GM18526 (cell line): ENCODE measurements around the gene ATF6B.

Experiments
- POLR2A ChIP-seq: IDR thresholded peaks from 3 replicates; pipeline ENCODE4 v1.6.1; 2011; ENCODE audit not compliant: insufficient read length; ENCODE audit errors: extremely low read depth

The ATF6B gene

DNA sequence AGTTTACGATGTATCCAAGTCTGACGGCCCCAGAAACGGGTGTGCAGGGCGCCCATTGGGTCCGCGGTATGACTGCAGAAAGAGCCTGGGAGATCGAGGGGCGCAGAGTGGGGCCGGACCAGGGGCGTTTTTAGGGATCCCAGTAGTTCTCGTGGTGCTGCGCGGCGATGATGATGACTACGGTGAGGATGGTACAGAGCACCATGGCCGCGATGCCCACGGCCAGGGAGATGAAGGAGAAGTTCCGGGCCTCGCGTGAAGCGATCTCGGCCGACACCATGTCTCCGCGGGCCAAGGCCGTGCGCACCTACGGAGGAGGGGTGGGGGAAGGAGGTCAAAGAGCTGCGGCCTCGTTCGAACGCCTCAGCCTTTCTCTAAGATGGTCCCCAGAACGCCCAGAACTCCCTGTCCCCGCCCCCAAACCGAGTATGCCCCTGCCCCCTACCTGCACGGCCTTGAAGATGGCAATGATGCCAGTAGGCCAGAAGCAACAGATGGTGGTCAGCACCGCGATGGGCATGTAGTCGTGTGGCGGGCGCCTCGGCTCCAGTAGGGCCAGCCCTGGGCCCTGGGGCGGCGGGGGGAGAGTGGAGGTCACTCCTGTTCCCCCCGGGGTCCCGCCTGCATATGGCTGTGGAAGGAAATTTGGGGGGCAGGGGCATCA is 21.2 kb upstream of the ATF6B start:
- no peak for TF ChIP-seq POLR2A

DNA sequence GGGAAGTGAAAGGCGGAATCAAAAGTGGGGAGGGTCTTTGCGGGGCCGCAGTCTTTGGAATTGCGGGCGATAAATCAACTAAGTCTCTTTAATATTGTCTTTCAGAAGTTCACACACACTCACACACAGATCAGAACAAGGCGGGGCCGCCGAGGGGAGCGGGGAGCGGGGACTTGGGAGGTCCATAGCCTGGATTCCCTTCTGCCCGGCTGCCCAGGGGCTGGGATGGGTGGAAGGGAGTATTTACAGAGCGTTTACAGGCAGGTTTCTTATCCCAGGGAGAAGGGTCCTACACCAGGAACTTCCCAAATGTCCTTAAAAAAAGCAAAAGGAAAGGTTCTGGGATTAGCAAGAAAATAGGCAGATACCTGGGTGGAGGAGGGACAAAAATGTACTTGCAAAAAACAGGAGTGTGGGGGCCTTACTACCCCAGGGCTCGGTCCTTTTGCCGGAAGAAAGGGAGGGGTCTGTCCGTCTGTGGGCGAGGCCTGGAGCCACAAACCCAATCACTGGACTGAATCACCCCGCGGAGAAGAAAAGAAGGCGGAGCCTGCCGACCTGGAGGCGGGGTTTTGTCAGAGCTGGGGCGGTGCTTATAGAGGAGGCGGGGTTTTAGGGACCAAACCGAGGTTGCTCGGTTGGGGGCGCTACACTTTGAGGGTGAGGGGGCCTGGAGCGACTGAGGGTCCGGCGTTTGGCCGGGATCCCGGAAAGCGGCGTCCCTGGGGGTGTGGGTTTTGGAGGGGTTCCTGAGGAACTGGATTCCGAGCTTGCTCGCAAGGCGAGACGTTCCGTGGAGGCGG is 20.4 kb upstream of the ATF6B start:
- no peak for TF ChIP-seq POLR2A

DNA sequence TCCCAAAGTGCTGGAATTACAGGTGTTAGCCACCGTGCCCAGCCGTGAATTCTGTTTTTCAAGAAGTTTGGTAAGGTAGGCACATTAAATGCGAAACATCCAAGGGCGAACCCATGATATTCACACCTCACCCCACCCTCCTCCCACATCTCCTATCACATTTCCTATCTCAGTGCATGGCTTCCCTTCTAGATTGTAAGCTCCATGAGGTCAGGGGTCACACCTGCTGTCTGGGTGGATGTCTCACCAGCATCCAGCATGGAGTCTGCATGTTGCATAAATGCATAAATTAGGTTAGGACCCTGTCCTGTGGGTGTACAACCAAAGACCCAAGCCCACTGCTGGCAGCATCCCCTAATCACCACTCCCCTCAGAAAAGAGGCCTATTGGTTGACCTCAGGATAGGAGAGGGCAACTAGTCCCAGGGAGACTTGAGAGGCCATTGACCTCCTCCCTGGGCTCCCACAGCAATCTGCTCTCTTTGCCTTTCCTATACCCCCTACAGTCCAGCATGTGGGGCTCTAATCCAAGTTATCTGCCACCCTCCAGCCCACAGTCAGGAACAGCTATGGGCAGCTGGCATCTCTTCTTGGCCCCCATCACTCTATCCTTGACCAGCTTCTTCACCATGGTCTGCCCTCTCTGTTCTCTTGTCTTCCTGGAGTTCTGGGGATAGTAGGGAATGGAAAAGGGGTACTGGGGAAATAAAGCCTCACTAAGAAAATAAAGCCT is 19.5 kb upstream of the ATF6B start:
- no peak for TF ChIP-seq POLR2A

DNA sequence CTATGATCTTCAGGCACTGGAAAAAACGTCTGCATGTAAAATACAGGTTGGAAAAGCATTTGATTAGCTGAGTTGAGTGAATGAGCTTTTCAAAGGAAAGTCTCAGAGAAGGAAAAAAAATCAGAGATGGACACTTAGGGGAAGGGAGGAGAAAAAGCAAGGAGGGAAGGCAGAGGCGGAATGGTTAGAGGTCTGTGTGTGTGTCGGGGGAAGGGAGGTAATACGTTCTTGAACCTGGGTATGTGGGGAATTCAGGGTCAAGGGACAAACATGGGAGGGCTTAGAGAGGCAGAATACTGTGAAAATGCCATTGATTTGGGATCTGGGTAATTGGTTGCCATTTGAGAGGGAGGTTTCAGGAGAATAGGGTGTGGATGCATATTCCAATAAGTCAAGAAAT is 18.6 kb upstream of the ATF6B start:
- no peak for TF ChIP-seq POLR2A

DNA sequence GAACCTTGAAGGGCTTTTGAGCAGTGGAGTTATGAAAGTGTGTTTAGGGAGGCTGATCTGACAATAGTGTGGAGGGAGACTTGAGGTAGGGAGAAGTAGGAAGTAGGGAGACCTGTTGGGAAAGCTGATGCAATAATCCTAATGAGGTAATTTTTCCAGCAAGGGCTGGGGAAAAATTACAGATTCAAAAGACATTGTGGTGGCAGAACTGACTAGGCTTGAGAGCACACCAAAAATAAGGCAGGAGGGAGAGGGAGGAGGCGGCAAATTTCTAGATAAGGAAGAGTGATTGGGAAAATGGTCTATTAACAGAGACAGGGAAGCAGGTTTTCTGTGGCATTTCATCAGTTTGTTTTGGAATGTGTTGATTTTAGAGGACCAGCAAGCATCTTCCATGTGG is 18.2 kb upstream of the ATF6B start:
- no peak for TF ChIP-seq POLR2A

DNA sequence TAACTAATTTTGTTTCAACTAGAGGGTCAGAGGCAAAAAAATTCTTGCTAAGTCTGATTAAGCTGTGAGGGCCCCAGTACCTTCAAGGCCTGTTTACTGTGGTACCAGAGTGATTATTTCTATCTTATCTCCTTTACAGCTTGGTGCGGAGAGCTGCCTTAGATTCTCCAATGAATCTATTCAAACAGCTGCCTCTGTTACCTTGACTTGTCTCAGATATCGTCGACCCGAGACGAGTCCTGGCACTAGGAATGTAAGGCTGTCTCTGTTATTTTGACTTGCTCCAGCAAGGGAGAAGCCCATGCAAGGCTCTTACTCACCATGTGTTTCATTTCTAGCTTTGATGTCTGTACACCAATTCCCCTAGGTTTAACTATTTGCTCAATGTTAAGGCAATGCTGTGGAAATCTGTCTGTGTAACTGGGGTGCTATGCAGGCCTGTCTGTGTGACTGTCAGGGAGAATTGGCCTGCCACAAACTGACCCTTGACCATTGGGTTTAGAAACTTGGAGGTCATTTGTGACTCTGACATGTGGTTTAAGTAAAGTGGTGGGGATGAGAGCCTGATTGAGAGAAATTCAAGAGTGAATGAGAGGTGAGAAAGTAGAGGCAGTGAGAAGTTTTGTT is 12.5 kb upstream of the ATF6B start:
- TF ChIP-seq POLR2A, result no peak

DNA sequence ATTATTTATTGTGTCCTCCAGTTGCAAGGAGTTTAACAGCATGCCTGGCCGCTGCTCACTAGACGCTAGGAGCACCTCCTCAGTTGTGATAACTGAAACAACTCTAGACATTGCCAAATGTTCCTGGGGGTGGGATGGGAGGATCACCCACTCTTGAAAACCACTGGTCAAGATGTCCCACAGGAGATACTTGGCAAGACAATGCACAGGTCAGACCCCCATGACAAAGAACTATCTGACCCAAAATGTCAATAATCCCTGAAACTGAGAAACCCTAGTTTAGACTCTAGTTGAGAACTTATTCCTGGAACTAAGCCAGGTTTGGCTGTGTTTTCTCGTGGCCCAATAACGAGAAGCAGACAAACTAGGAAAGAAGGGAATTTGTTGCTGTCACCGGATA is 11.5 kb upstream of the ATF6B start:
- TF ChIP-seq POLR2A, result no peak

DNA sequence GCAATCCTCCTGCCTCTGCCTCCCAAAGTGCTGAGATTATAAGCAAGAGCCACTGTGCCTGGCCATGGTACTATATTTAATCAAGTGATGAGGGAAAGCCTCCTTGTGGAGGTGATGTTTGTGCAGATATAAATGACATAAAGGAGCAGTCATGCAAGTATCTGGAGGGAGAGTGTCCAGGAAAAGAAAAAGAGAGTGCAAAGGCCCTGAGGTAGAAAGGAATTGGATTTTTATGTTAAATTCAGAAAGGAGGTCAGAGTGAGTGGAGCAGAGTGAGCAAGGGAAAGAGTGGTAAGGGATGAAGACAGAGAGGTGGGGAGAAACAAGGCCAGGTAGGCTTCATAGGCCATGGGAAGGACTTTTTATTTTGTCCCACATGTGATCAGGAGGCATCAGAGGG is 9.4 kb upstream of the ATF6B start:
- TF ChIP-seq POLR2A, result no peak

DNA sequence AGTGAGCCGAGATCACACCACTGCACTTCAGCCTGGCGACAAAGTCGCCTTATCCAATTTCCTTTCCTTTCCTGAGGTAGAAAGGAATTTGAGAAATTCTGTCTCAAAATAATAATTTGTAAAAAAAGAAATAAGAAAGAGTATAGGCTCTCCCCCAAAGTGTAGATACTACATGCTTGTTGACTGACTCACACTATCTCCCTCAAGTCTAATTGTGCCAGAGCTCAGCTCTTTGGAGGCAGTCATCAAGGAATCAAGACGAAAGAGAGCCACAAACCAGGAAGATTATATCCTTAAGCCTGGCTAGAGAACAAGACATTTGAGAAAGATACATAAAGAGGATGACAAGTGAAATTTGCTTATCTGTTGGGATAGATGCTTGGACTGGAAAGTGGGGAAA is 5.7 kb upstream of the ATF6B start:
- TF ChIP-seq POLR2A, result no peak

DNA sequence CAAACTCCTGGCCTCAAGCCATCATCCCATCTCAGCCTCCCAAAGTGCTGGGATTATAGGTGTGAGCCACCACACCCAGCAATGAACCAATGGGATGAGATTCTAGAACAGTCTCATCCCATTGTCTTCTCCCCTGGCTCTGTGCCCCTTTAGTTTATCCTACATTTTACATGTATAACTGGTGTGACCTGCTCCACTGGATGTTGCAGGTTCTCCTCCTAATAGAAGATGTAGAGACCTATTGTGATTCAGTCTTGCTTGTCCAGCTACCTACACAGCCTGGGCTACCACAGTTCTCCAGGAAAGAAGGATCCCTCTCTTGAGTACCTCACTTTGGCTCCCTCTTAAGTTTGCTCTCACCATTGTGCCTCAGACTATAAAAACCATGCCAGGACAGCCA is 4.1 kb upstream of the ATF6B start:
- no peak for TF ChIP-seq POLR2A

DNA sequence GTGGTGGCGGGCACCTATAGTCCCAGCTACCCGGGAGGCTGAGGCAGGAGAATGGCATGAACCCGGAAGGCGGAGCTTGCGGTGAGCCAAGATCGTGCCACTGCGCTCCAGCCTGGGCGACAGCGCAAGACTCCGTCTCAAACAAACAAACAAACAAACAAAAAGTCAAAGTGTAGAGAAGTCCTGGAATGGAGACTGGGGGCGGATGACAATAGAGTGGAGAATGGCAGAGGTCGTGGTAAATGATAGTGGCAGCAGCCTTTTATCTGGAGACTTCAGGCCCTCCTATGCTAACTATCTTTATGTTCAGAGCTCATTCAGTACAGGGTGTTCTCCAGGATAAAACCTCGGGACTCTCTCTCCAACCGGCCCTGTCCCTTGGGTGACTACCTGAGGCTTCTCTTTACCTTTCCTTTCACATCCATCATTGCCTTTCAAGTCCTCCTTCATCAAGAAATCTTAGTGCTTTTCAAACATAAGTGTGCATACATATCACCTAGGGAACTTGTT is 3.4 kb upstream of the ATF6B start:
- no peak for TF ChIP-seq POLR2A

DNA sequence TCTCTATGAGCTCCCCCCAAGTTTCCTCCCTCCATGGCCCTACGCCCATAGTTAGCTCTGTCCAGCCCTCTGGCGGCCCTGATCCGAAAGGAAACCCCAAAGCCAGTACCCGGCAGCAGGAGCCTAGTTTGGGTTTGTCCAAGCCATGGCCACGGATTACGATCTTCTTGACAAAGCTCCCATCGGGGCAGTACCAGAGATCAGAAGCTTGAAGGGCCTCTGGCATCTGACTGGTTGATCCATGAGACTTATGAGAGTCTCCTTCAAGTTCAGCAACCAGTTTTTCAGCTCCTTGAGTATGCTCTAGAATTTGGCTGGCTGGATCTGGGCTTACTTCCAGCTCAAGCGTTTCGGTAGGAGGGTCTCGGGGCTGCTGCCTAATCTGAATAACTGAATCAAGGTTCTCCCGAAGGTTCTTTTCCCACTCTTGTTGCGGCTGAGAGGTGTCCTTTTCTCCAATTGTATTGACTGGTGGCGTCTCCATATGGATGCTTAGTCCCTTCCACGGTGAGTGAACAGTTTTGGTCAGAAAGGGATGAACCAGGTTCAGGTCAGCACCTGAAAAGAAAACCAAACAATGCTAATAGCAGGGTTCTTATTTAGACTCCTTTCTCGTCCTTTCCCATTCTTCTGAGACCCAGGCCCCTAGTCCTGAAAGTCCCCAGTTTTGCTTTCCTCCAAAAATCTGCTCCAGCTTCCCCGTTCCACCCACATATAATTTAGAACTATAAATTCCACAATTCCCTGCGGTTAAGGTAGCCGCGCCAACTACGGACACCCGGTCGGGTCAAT is 1.4 kb upstream of the ATF6B start:
- TF ChIP-seq POLR2A, result no peak

DNA sequence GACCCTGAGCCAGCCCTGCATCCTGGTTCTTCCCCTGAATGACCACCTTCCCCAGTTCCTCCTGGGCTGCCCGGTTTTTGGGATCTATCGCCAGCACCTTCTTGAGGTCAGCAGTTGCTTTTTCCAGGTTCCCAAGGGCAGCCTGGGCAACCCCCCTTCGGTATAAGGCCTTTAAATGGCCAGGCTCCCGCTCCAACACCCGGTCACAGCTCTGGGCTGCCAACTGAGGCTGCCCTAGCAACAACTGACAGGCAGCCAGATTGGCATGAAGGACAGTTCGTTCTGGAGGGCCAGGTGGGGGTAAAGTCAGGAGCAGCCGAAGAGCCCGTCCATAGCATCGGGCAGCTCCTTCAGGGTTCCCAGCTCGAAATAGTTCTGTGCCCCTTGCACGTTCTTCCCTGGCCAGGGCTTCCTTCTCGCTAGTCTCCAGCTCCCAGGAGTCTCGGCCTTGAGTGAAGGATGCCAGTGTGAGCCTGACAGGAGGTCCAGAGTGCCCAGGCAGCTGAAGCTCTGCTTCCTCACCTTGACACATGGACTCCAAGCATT is 778 bp upstream of the ATF6B start:
- no peak for TF ChIP-seq POLR2A

DNA sequence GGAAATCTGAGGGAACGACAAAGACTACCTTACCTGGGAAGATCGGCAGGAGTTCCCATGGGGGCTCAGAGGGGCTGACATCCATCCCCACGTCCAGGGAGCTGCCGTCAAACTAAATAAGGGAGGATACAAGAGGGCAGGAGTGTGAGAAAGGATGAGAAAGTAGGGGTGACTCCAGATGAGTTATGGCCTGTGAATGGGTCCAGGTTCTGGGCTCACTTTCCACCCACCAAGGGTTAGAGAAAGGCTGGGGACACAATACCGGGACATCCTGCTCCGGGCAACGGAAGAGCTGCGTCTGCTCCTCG is 683 bp downstream of the ATF6B start:
- no peak for TF ChIP-seq POLR2A

DNA sequence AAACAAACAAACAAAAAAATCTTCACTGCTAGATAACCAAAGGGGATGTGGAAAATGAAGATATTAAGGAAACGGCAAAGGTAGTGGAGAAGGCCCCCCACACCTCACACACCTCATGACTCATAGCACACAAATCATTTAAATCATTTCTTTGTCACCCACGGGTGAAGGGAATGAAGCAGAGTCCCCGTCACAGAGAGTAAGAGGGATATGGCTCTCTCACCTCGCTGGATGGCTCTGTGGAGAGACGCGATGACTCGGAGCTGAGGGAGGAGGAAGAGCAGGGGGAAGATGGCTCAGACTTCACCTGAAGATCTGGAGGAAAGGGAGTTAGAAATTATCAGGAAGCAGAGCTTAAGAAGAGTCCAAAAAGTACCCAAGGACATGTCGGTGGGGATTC is 1.2 kb downstream of the ATF6B start:
- TF ChIP-seq POLR2A, result no peak
